Measurements from ENCODE around the gene LOC128125822.
"Not testable (repeated sequence)": the region's sequence is repeated elsewhere in the genome, so short reads cannot be mapped to it uniquely, and the experiment has no call there.

The LOC128125822 gene

DNA sequence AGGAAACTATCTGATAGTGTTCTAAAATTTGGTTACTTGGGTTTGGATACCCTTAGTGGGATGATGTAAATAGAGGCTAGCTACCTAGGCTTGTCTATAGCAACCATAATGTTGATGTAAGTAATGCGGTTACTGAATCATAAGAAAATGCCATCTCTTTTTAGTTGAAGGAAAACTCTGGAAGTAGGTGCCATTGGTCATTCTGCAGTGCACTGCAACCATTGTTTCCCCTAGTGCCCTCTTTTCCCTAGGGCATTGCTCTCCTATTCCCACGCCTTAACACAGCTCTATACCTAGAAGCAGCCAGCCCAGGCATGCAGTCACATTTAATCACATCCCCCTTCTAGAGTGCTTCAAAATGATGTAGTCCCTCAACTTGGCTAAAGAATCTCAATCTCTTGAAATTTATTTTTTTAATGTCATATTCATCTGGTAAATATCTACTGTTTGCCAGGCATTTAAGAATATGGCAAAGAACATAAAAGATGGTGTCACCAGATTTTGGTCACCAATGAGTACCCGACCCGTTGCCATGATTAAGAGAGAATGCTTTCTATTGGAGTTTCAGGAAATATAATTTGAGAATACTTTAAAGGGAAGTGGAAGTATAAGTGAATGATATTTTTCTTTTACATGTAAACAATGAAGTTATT is 10.4 kb downstream of the LOC128125822 start:
- TF ChIP-seq, protein P1, sequence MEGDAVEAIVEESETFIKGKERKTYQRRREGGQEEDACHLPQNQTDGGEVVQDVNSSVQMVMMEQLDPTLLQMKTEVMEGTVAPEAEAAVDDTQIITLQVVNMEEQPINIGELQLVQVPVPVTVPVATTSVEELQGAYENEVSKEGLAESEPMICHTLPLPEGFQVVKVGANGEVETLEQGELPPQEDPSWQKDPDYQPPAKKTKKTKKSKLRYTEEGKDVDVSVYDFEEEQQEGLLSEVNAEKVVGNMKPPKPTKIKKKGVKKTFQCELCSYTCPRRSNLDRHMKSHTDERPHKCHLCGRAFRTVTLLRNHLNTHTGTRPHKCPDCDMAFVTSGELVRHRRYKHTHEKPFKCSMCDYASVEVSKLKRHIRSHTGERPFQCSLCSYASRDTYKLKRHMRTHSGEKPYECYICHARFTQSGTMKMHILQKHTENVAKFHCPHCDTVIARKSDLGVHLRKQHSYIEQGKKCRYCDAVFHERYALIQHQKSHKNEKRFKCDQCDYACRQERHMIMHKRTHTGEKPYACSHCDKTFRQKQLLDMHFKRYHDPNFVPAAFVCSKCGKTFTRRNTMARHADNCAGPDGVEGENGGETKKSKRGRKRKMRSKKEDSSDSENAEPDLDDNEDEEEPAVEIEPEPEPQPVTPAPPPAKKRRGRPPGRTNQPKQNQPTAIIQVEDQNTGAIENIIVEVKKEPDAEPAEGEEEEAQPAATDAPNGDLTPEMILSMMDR (IDR thresholded peaks at IDR 0.05; ENCODE audit: insufficient read depth, low read length, missing control alignments), result no peak
- no peak for DNase-seq (ENCODE audit: low read depth, low spot score)
- no peak overlapping the region for H3K4me3 ChIP-seq (ENCODE audit: low read depth, low read length)
- POLR2A ChIA-PET, result no interaction called here
- CTCF ChIA-PET, result interaction anchor here (1.3 kb wide), 1 partner anchor 184 kb away, joined by 3 read pairs; no protein-coding TSS in a partner anchor

DNA sequence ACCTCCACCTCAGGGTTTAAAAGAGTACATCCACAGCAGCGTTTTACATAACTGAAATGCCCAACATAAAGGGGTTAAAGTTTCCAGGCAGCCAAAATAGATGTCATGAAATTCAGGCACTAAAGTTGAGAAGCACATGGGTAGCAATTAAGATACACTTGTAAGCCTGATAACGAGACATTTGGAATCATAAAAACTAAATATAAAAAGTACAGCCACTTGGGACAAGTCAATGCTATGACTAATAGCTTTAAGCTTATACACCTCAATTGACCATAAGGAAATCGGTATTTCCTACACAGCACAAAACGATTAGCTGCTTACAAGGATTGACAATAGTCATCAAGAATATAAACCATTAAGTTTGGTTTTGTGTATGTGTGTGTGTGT is 11.8 kb downstream of the LOC128125822 start:
- DNase-seq (ENCODE audit: low read depth, low spot score), result no peak
- POLR2A ChIA-PET, result interaction anchor here (0.7 kb wide), 1 partner anchor 51 kb away, joined by 4 read pairs; no protein-coding TSS in a partner anchor
- no peak overlapping the region for H3K4me3 ChIP-seq (ENCODE audit: low read depth, low read length)
- CTCF ChIA-PET, result interaction anchor here (1.2 to 1.3 kb wide), 2 partner anchors 10 to 14 kb away, joined by 3 to 4 read pairs; no protein-coding TSS in a partner anchor
- TF ChIP-seq, protein P1 (IDR thresholded peaks at IDR 0.05; ENCODE audit: insufficient read depth, low read length, missing control alignments), result no peak

DNA sequence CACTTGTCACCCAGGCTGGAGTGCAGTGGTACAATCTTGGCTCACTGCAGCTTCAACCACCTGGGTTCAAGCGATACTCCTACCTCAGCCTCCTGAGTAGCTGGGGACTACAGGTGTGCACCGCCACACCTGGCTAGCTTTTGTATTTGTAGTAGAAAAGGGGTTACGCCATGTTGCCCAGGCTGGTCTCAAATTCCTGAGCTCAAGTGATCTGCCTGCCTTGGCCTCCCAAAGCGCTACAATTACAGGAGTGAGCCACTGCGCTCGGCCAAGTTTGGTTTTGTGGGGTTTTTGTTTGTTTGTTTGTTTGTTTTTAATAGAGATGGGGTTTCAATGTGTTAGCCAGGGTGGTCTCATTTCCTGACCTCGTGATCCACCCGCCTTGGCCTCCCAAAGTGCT is 12.3 kb downstream of the LOC128125822 start:
- CTCF ChIA-PET, result interaction anchor here (1.2 kb wide), 1 partner anchor 14 kb away, joined by 3 read pairs; no protein-coding TSS in a partner anchor
- POLR2A ChIA-PET, result interaction anchor here (0.7 kb wide), 1 partner anchor 50 kb away, joined by 4 read pairs; no protein-coding TSS in a partner anchor

DNA sequence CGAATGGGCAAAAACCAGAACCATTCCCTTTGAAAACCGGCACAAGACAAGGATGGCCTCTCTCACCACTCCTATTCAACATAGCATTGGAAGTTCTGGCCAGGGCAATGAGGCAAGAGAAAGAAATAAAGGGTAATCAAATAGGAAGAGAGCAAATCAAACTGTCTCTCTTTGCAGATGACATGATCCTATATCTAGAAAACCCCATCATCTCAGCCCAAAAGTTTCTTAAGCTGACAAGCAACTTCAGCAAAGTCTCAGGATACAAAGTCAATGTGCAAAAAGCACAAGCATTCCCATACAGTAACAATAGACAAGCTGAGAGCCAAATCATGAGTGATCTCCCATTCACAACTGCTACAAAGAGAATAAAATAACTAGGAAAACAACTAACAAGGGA is 13.4 kb downstream of the LOC128125822 start:
- POLR2A ChIA-PET; H3K4me3 ChIP-seq (ENCODE audit: low read depth, low read length); DNase-seq (ENCODE audit: low read depth, low spot score): not testable (repeated sequence)
- CTCF ChIA-PET, result interaction anchor here (1.3 kb wide), 1 partner anchor 12 kb away, joined by 5 read pairs; no protein-coding TSS in a partner anchor

More for the DNA sequence above, 12.3 kb downstream of the LOC128125822 start:
- H3K4me3 ChIP-seq (ENCODE audit: low read depth, low read length), result no peak overlapping the region
- no peak for DNase-seq (ENCODE audit: low read depth, low spot score)
- TF ChIP-seq, protein P1 (IDR thresholded peaks at IDR 0.05; ENCODE audit: insufficient read depth, low read length, missing control alignments), result no peak

DNA sequence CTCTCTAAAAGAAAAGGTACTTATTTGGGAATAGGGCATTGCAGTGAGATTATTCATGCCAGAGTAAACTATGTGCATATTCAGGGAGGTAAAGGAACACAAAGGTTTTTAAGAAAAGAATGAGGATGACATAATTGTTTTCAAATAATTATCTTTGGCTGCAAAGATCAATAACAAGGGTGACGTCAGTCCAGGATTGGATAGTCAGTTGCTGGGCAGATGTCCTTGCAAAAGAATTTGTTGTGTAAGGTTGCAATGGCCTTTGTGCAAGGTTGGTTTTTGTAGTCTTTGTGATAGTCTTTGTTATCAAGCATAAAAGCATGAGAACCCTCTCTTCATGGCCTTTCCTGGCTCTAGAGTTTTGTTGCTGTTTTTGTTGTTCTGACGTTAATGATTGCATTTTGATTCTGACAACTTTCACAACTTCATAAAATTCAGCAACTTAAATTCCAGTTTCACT is 17.7 kb downstream of the LOC128125822 start:
- ChIA-PET POLR2A (no interaction called here), CTCF (no interaction called here)
- H3K4me3 ChIP-seq (ENCODE audit: low read depth, low read length), result no peak overlapping the region
- TF ChIP-seq, protein P1 (IDR thresholded peaks at IDR 0.05; ENCODE audit: insufficient read depth, low read length, missing control alignments), result no peak
- DNase-seq (ENCODE audit: low read depth, low spot score), result no peak

DNA sequence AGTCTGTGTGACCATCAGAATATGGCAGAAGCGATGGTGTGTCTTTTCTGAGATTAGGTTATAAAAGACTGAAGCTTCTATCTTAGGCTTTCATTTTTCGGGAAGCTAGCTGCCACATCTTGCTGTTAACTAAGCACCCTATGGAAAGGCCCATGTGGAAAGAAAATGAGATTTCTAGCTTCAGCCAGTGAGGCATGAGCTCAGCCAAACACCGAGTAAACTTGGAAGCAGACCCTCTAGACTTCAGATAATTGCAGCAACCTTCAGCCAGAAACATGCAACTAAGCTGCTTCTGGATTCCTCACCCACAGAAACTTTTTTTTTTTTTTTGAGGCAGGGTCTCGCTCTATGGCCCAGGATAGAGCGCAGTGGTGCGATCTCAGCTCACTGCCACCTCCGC is 20.6 kb downstream of the LOC128125822 start:
- TF ChIP-seq, protein P1 (IDR thresholded peaks at IDR 0.05; ENCODE audit: insufficient read depth, low read length, missing control alignments), result no peak
- ChIA-PET POLR2A (no interaction called here), CTCF (interaction anchor here (1.1 to 2.0 kb wide), 2 partner anchors 16 to 19 kb away, joined by 3 to 7 read pairs; no protein-coding TSS in a partner anchor)
- no peak overlapping the region for H3K4me3 ChIP-seq (ENCODE audit: low read depth, low read length)
- DNase-seq (ENCODE audit: low read depth, low spot score), result no peak

All from AG04449 (cell line).